Nephron (organoid): Measurements from ENCODE around the gene SETDB1.
A peak's percentile ranks its signal among the peaks of the same experiment; 100 is the strongest.

Source experiments
- H3K27ac Mint-ChIP-seq, 3 experiments: 2 replicates each; pipeline ENCODE4 v1.8.0; 2020; ENCODE audit warnings: mixed read lengths in 3 of 3, mild to moderate bottlenecking in 2 of 3, moderate library complexity in 1 of 3
- H3K27me3 Mint-ChIP-seq: 2 replicates; pipeline ENCODE4 v1.8.0; 2021; ENCODE audit warnings: low read depth, mild to moderate bottlenecking, moderate library complexity, mixed read lengths
- H3K36me3 Mint-ChIP-seq: 2 replicates; pipeline ENCODE4 v1.8.0; 2020; ENCODE audit warnings: low read depth, mixed read lengths
- H3K4me1 Mint-ChIP-seq: 2 replicates; pipeline ENCODE4 v1.8.0; 2020; ENCODE audit warnings: mixed read lengths
- H3K4me3 Mint-ChIP-seq, 3 experiments: 2 replicates each; pipeline ENCODE4 v1.8.0; 2020; ENCODE audit warnings: mild to moderate bottlenecking in 3 of 3, mixed read lengths in 3 of 3, moderate library complexity in 2 of 3
- H3K9me3 Mint-ChIP-seq: 2 replicates; pipeline ENCODE4 v1.8.0; 2020; ENCODE audit warnings: mixed read lengths
- CTCF ChIP-seq, 3 experiments: fragments of 200-600 bp; sonication (generic); IDR thresholded peaks; one replicate each; pipeline ENCODE4 v1.5.0; 2021; ENCODE audit warnings: antibody characterized with exemption in 3 of 3; ENCODE audit not compliant: unreplicated experiment in 3 of 3

The SETDB1 gene

GRCh38 chr1:151005729-151006319 is 79.7 kb downstream of the SETDB1 start:
- Mint-ChIP-seq H3K4me3 (peak overlapping the region; percentile 93 to 96 (median 96)), H3K27ac (peak overlapping the region; percentile 94 to 99 (median 98)), H3K9me3 (no peaks in the 10 kb centered on the region), H3K27me3 (no peaks in the 10 kb centered on the region), H3K4me1 (peaks cover 51% of the 10 kb centered on the region), H3K36me3 (peaks cover 15% of the 10 kb centered on the region)
- TF ChIP-seq CTCF (IDR thresholded peaks at IDR 0.05; ENCODE audit: unreplicated experiment in 3 of 3) = no peak

GRCh38 chr1:151006327-151007052 is 80.3 kb downstream of the SETDB1 start, which contains the start of gene MINDY1:
TSS of gene MINDY1 (minus strand) at chr1:151006902. CDS start at chr1:151002617, 4,285 bp downstream.
- H3K36me3 Mint-ChIP-seq = peaks cover 11% of the 10 kb centered on the region
- no peaks in the 10 kb centered on the region for H3K27me3 Mint-ChIP-seq
- H3K4me1 Mint-ChIP-seq = peaks cover 56% of the 10 kb centered on the region
- H3K27ac Mint-ChIP-seq = peak within 1 kb of the TSS; percentile 94 to 99 (median 98)
- peak within 1 kb of the TSS; percentile 93 to 96 (median 96) for H3K4me3 Mint-ChIP-seq
- peak; percentile 56 to 72 (median 65) for TF ChIP-seq CTCF (IDR thresholded peaks at IDR 0.05; ENCODE audit: unreplicated experiment in 3 of 3)
- H3K9me3 Mint-ChIP-seq = no peaks in the 10 kb centered on the region

- no peaks in the 10 kb centered on the region for H3K27me3 Mint-ChIP-seq
- H3K36me3 Mint-ChIP-seq = peaks cover 5% of the 10 kb centered on the region
- no peak for TF ChIP-seq CTCF (IDR thresholded peaks at IDR 0.05; ENCODE audit: unreplicated experiment in 3 of 3)
- no peaks in the 10 kb centered on the region for H3K9me3 Mint-ChIP-seq
- peak overlapping the region; percentile 93 to 96 (median 96) for H3K4me3 Mint-ChIP-seq
- H3K4me1 Mint-ChIP-seq = peaks cover 57% of the 10 kb centered on the region
- peak overlapping the region; percentile 94 to 99 (median 98) for H3K27ac Mint-ChIP-seq
Observed at GRCh38 chr1:151007853-151008243, 81.7 kb downstream of the SETDB1 start.

GRCh38 chr1:151008244-151009205 is 82.4 kb downstream of the SETDB1 start, which contains the start of gene PRUNE1:
TSS of gene PRUNE1 (plus strand) at chr1:151008449. CDS start at chr1:151008633, 184 bp downstream.
- no peak for TF ChIP-seq CTCF (IDR thresholded peaks at IDR 0.05; ENCODE audit: unreplicated experiment in 3 of 3)
- H3K4me1 Mint-ChIP-seq = peaks cover 60% of the 10 kb centered on the region
- peak within 1 kb of the TSS; percentile 94 to 99 (median 98) for H3K27ac Mint-ChIP-seq
- peak within 1 kb of the TSS; percentile 93 to 96 (median 96) for H3K4me3 Mint-ChIP-seq
- H3K9me3 Mint-ChIP-seq = no peaks in the 10 kb centered on the region
- H3K27me3 Mint-ChIP-seq = no peaks in the 10 kb centered on the region
- H3K36me3 Mint-ChIP-seq = peaks cover 4% of the 10 kb centered on the region

- H3K36me3 Mint-ChIP-seq = peaks cover 4% of the 10 kb centered on the region
- H3K27me3 Mint-ChIP-seq = no peaks in the 10 kb centered on the region
- no peak for TF ChIP-seq CTCF (IDR thresholded peaks at IDR 0.05; ENCODE audit: unreplicated experiment in 3 of 3)
- peak overlapping the region; percentile 94 to 99 (median 98) for H3K27ac Mint-ChIP-seq
- H3K4me3 Mint-ChIP-seq = peak overlapping the region; percentile 93 to 96 (median 96)
- no peaks in the 10 kb centered on the region for H3K9me3 Mint-ChIP-seq
- peaks cover 62% of the 10 kb centered on the region for H3K4me1 Mint-ChIP-seq
Observed at GRCh38 chr1:151009206-151009587, 83.0 kb downstream of the SETDB1 start.
